Stimulated activated CD8-positive, alpha-beta memory T cell treated with anti-CD3 and anti-CD28 coated beads, Interleukin-7, amount 100 ng/mL, for 1 hour (primary cell): Measurements from ENCODE around the gene ZNF177.
A peak's percentile ranks its signal among the peaks of the same experiment; 100 is the strongest.

Experiments
- DNase-seq, 2 donors: peaks; one replicate each; pipeline ENCODE4 v3.0.0-alpha.2; 2020; ENCODE audit warnings: low read depth in 2 of 2

ZNF177 gene

GRCh38 chr19:9430444-9430843 is 67.6 kb downstream of the ZNF177 start:
- no peak for DNase-seq

GRCh38 chr19:9431475-9431874 is 68.7 kb downstream of the ZNF177 start:
- DNase-seq = peak in 1 of 2 donors; percentile 31
